ENCODE measurements around the gene CSF1R.

The CSF1R gene

DNA sequence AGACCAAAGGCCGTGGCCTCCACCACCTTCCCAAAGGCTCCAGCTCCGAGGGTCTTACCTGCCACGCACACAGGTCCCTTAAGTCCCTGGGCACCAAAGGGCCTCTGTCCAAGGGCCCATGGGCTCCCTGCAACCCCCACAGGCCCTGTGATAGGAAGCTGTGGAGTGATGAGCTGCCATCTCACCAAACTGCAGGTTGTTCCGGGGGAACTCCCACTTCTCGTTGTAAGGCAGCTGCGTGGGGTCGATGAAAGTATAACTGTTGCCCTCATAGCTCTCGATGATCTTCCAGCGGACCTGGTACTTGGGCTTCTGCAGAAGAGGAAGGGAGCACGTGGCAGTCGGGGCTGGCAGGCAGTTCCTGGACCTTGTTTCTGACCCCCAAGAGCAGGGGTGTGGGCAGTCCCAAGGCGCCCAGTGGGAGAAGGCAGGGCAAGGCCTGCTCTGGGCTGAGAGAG is 24.8 kb downstream of the CSF1R start:
- no peak for DNase-seq (ENCODE audit: low read depth)
- TF ChIP-seq CTCF (IDR thresholded peaks at IDR 0.05; ENCODE audit: control insufficient read depth, extremely low read depth, insufficient read depth), result no peak

GRCh38 chr5:150060471-150060870 is 25.9 kb downstream of the CSF1R start:
- H3K4me3 ChIP-seq (ENCODE audit: low read depth, low read length), result no peak overlapping the region
- no peak for DNase-seq (ENCODE audit: low read depth)
- TF ChIP-seq CTCF (IDR thresholded peaks at IDR 0.05; ENCODE audit: control insufficient read depth, extremely low read depth, insufficient read depth), result no peak

More for the DNA sequence above, 24.8 kb downstream of the CSF1R start:
- no peak overlapping the region for H3K4me3 ChIP-seq (ENCODE audit: low read depth, low read length)

GRCh38 chr5:150059623-150060022 is 26.7 kb downstream of the CSF1R start:
- no peak overlapping the region for H3K4me3 ChIP-seq (ENCODE audit: low read depth, low read length)
- TF ChIP-seq CTCF (IDR thresholded peaks at IDR 0.05; ENCODE audit: control insufficient read depth, extremely low read depth, insufficient read depth), result no peak
- no peak for DNase-seq (ENCODE audit: low read depth)

DNA sequence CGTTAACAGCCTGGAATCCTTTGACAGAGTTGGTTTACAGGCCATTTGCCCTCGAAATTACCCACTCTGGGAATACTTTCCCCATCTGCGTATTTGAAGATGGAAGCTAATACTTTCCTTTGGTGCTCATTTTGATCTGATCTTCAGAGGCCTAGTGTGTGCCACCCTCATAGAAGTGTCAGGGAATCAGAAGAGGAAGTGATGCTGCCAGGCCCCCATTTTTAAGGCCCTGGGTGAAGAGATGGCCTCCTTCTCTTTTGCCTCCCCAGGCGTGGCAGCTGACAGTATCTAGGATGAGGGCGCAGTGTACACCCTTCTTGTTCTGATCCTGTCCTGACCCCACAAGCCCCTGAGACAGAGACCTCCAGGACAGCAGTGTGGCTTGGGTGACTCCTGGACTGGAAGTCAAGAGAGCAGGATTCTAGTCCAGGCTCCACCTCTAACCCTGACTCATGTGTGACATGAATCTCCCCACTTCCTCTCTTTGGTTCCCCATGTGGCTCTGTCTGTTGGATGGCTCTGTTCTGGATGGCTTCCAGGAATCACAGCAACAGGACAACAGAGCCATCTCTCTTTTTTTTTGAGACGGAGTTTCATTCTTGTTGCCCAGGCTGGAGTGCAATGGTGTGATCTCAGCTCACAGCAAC is 27.8 kb downstream of the CSF1R start:
- DNase-seq (ENCODE audit: low read depth), result no peak
- no peak for TF ChIP-seq CTCF (IDR thresholded peaks at IDR 0.05; ENCODE audit: control insufficient read depth, extremely low read depth, insufficient read depth)
- no peak overlapping the region for H3K4me3 ChIP-seq (ENCODE audit: low read depth, low read length)

DNA sequence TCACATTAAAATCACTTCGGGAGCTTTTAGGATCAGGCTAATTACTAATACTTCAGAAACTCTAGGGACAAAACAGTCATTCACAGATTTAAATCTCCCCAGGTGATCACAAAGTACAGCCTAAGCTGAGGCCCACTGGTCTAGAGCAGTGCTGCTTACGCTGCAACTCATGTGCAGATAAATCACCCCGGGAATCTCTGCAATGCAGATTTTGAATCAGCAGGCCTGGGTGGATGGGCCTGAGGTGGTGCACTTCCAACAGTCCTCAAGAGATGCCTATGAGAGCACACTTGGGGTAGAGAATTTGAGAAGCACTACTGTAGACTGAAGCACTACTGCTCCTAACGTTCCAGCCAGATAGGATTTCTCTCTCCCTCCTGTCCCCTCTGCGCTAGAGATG is 28.4 kb downstream of the CSF1R start:
- TF ChIP-seq CTCF (IDR thresholded peaks at IDR 0.05; ENCODE audit: control insufficient read depth, extremely low read depth, insufficient read depth), result no peak
- no peak overlapping the region for H3K4me3 ChIP-seq (ENCODE audit: low read depth, low read length)
- no peak for DNase-seq (ENCODE audit: low read depth)

DNA sequence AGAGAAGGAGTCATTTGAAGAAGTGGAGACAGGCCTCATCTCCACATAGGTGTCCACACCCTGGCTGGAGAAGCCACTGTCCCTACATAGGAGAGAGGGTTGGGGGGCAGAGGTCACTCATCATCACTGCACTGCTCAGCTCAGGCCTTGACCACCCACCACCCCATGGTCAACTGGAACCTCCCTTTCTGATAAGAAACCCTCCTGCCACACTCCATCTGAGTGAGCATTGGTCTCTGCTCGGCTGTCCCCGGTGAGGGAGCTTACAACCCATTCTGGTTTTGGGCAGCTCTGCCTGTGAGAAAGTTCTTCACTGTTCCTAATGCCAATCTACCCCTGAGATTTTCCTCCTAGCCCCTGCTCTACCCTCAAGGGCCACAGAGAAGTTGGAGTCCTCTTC is 28.8 kb downstream of the CSF1R start:
- TF ChIP-seq CTCF (IDR thresholded peaks at IDR 0.05; ENCODE audit: control insufficient read depth, extremely low read depth, insufficient read depth), result no peak
- H3K4me3 ChIP-seq (ENCODE audit: low read depth, low read length), result no peak overlapping the region
- no peak for DNase-seq (ENCODE audit: low read depth)

DNA sequence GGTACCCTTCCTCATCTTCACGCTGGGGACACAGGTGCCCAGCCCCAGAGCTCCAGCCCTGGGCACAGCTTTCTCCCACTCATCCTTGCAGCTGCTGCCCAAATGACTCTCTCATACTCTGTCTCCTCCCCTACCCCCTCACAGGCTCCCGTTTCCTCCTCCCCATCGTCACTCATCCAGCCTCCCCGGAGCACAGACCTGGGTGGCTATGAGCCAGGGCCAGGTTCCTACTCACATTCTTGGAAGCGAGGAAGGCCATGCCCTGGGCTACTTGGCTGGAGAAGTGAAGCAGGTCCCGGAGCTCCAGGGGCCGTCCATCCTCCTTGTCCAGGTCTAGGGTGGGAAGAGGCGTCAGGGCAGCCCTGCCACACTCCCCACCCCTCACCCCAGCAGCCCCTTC is 29.3 kb downstream of the CSF1R start:
- H3K4me3 ChIP-seq (ENCODE audit: low read depth, low read length), result no peak overlapping the region
- TF ChIP-seq CTCF (IDR thresholded peaks at IDR 0.05; ENCODE audit: control insufficient read depth, extremely low read depth, insufficient read depth), result no peak
- no peak for DNase-seq (ENCODE audit: low read depth)

Measured in LNCaP clone FGC (cell line).